Omental fat pad (tissue), 4 donors: ENCODE results near the gene CEP68. TPM values are rescaled to one million over a fixed set of nuclear protein-coding genes. Genes with fewer than 3 reads are reported as not detected.

ENCODE experiments used
- ATAC-seq: fragments of 150-250 bp; one replicate; pipeline ENCODE4 v1.9.1; 2016; ENCODE audit warnings: mild to moderate bottlenecking, moderate library complexity; ENCODE audit not compliant: low FRiP score
- DNase-seq: peaks from one replicate; pipeline ENCODE4 v3.0.0-alpha.2; 2019; ENCODE audit warnings: low spot score
- total RNA-seq, 4 donors: library from RNA; depleted of rRNA; stranded (reverse); fragments of >200 nt; gene quantifications; one replicate each; pipeline ENCODE4 v1.1.0, GENCODE V29; 2016
- TF ChIP-seq, protein P1 (sequence below), 3 donors: fragments of 450-650 bp; IDR thresholded peaks; one replicate each; pipeline ENCODE4 v1.5.1; 2016 to 2017; ENCODE audit warnings: antibody characterized with exemption in 3 of 3, mild to moderate bottlenecking in 3 of 3, moderate library complexity in 2 of 3

Gene CEP68
- total RNA-seq, 4 donors from 2014 or later, result 9.7 to 67.3 (median 21.3) TPM

DNA sequence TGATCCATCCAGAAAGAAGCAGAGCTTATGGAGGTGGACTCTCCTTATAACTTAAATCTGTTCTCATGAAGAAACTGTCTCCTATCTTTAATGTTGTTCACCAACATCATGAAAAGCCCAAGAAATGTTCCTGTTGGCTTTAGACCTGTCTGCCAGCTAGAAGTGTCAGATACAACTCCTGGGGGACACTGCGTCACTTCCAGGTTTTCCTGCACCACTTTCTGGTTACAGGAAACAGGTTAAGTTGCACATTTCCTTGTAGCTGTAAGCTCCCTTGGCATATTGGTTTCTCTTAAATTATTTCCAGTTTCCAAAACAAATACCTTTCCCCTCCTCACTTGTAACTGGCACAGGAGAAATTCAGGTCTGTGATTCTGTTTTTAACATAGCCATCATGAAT, 2.9 kb downstream of the CEP68 start:
- no peak for ATAC-seq
- DNase-seq, result no peak
- TF ChIP-seq, protein P1, sequence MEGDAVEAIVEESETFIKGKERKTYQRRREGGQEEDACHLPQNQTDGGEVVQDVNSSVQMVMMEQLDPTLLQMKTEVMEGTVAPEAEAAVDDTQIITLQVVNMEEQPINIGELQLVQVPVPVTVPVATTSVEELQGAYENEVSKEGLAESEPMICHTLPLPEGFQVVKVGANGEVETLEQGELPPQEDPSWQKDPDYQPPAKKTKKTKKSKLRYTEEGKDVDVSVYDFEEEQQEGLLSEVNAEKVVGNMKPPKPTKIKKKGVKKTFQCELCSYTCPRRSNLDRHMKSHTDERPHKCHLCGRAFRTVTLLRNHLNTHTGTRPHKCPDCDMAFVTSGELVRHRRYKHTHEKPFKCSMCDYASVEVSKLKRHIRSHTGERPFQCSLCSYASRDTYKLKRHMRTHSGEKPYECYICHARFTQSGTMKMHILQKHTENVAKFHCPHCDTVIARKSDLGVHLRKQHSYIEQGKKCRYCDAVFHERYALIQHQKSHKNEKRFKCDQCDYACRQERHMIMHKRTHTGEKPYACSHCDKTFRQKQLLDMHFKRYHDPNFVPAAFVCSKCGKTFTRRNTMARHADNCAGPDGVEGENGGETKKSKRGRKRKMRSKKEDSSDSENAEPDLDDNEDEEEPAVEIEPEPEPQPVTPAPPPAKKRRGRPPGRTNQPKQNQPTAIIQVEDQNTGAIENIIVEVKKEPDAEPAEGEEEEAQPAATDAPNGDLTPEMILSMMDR (IDR thresholded peaks at IDR 0.05), result no peak

DNA sequence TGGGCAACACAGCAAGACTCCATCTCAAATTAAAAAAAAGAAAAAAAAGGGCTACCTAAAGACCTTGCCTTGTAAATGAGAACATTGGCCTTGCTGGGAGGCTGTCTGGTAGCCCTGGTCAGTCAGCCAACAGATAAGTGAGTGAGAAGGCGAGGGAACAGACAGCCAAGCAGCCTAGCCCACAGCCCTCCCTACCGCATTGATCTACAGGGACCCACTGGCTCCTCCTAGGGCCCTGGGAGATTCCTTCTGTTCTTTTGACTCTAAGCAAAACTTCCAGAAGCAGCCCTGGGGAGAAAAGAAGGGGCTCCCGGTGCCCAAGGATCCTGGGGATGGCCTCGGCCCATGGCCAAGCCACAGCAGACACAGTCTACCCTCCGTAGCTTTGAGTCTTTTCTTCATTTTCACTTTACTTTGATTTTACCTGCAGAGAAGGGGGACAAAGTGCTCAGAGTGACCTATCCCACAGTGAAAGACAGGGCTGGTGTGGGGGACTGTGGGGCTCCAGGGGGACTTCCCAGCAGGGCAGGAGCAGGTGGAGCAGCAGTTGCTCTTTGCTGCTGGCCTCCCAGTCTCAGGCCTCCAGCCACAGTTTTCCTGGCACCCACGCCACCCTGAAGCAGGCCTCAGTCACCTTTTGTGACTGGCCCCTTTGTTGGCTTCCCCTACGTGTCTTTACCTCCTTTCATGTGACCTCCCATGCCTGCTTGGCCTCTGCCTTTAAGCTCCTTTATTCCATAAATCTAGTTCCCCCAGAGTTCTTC, 5.1 kb downstream of the CEP68 start:
- ATAC-seq, result no peak
- TF ChIP-seq, protein P1 (IDR thresholded peaks at IDR 0.05), result no peak
- no peak for DNase-seq

DNA sequence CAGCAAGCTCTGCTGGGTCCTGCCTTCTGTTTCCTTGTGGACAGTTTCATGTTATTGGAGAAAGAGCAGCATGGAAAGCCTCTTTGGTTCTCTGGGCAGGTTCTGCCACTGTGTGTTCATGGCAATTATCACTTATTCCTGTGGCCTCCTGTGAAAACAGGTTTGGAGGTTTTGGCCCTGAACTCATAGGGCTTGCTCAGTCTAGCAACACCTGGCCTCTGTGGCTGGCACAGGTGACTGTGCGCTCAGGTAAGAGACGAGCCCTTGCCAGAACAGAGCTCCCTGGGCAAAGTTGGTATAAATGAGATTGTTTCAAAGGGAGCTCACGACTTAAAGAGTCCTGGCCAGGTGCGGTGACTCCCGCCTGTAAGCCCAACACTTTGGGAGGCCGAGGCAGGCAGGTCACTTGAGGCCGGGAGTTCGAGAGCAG, 5.7 kb downstream of the CEP68 start:
- ATAC-seq, result no peak
- no peak for DNase-seq
- TF ChIP-seq, protein P1 (IDR thresholded peaks at IDR 0.05), result no peak

DNA sequence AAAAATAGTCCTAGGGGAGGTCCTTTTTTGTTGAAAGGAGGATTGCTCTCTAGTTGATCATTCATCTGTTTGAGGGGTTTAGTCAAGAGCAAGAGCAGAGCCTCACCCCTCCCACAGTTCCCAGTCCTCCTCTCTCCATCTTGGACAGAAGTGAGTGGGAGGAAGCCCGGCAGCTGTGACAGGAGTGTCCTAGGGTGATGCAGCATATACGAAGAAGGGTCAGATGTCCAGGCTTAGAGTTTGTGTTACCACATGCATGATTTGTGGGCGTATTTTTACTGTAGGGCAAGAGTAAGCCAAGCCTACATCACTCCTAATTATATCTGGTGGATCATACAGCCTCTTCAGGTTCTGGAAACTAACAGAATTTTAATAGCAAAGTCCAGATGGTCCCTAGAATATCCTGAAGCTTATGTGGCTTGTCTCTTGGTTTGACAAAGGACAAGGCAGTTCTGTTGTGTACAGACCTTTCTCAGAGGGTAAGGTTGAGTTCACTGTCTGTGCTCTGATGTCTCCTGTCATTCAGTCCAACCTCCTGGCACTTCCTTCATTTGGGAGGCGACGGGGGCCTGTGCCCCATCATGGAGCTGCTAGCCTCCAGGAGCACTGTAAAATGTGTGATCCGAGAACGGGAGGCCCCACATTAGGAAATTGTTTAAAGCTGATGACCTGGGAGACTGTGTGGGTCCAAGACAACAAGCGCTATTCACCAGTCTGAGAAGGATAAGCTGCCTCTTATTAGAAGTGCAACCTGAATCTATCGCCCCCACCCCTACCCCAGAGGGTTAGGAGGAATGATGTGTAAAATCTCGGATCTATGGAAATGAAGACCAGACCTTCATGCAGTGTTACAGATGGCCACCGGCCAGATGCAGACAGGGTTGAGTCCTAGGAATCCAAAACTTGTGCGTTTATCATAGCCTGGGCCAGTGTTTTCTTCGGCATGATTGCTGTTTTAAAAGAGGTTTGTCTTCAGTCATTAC, 6.9 kb downstream of the CEP68 start:
- TF ChIP-seq, protein P1 (IDR thresholded peaks at IDR 0.05), result no peak
- ATAC-seq (no peak), DNase-seq (no peak)

DNA sequence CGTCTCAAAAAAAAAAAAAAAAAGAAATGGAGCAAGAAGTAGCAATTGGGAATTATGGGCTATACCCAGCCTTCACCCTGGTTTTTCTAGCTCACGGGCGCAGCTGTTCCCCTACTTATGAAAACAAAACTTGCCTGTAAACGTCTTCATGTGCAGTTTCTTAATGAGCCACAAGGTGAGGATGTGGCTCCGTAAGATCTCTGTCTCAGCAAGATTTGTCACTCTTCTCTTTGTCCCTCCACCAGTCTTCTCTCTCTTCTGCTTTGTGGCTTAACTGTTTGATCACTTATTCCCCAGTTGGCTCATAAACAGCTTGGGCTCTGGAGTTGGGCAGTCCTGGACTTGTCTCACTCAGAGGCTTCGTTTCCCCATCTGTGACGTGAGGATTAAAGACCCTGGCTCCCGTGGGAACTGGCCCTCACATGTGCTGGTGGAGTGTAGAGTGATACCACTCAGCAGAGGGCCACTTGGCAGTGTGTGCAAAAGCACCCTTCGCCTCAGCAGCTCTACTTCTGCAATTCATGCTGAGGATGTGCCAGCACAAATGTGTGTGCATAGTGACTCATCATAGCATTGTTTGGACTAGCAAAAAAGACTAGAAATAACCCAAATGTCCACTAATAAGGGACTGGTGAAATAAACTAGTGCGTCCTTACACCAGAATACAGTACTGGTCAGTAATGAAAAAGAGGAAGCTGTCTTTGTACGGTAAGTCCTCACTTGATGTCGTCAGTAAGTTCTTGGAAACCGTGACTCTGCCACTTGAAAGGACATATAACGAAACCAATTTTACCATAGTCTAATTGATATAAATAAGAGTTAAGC, 8.7 kb downstream of the CEP68 start:
- ATAC-seq (peak; percentile 73), DNase-seq (peak; percentile 48)
- TF ChIP-seq, protein P1 (IDR thresholded peaks at IDR 0.05), result peak in 1 of 3 donors; percentile 8

DNA sequence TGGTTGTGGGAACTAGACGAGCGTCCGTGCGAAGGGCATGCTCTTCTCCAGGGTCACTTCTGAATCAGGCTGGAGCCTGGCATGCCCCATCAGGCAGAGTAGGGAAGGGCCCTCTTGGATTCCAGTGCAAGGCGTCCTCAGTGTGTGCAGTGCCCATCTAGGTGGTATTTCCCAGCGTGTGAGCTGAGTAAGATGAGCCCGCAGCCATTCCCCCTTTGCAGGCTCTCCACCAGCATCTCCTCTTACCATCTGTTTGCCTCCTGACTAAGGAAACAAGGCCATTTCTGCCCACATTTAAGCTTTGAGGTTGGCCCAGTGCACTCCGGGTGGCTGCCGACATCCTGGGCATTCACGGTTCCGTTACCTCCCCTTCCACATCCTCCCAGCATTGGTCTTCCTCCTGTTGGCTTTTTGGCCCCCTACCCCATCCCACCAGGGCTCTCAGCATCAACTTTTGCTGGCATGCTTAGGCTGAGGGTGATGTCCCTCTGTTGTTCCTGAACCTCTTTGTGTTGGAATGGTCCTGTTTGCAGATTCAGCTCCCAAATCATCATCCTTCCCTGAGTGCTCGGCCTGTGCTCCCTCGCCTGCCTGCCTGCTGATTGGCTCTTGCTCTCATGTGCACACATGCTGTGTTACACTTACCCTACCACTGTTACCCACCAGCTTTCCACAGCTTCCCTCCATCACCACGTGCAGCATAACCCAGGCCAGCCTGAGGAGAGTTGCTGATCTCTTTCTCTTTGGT, 11.8 kb downstream of the CEP68 start:
- TF ChIP-seq, protein P1 (IDR thresholded peaks at IDR 0.05), result no peak
- ATAC-seq, result no peak
- DNase-seq, result no peak
